Measurements from ENCODE around the gene DUSP21.
"Not testable (repeated sequence)": the region's sequence is repeated elsewhere in the genome, so short reads cannot be mapped to it uniquely, and the experiment has no call there.

Gene DUSP21

DNA sequence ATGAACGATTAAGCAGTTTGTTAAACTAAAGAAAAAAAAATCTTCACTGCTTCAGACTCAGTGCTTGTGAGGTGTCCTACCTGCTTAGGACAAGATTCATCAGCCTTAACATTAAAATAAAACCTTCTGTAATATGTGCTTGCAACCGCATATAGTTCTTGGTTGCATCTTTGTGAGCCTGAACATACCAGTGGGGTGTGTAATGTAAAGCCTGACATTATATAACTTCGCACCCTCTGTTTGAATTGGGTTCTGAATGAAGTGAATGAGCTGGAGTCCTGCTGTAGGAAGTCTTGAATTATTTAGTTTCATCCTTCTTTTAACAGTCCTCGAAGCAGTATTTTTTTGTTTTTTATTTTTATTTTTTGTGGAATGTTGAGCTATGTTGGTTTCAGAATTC is 32.3 kb downstream of the DUSP21 start:
- DNase-seq (ENCODE audit: low read depth in 2 of 2), result no peak

DNA sequence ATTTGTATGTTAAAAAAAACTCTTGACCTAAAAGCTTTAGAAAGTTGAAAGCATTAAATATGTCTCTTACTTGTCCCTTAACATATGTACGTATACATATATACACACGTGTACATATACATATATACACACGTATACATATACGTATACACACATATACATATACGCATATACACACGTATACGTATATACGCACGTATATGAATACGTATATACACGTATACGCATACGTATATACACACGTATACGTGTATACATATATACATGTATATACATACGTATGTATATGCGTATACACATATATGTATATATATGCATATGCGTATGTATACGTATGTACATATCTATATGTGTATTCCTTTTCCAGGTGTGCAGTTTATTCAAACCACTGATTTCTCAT is 32.9 kb downstream of the DUSP21 start:
- no peak for DNase-seq (ENCODE audit: low read depth in 2 of 2)

GRCh38 chrX:44878780-44879179 is 35.0 kb downstream of the DUSP21 start:
- DNase-seq (ENCODE audit: low read depth in 2 of 2), result no peak

GRCh38 chrX:44881549-44881948 is 37.7 kb downstream of the DUSP21 start:
- no peak for DNase-seq (ENCODE audit: low read depth in 2 of 2)

GRCh38 chrX:44882635-44883034 is 38.8 kb downstream of the DUSP21 start:
- DNase-seq (ENCODE audit: low read depth in 2 of 2), result no peak

- no peak for DNase-seq (ENCODE audit: low read depth in 2 of 2)
Measured at GRCh38 chrX:44884944-44885343, 41.1 kb downstream of the DUSP21 start.

- no peak for DNase-seq (ENCODE audit: low read depth in 2 of 2)
Measured at GRCh38 chrX:44889824-44890223, 46.0 kb downstream of the DUSP21 start.

GRCh38 chrX:44890247-44890646 is 46.4 kb downstream of the DUSP21 start:
- DNase-seq (ENCODE audit: low read depth in 2 of 2), result no peak

GRCh38 chrX:44890687-44891086 is 46.9 kb downstream of the DUSP21 start:
- not testable (repeated sequence) for DNase-seq (ENCODE audit: low read depth in 2 of 2)

- no peak for DNase-seq (ENCODE audit: low read depth in 2 of 2)
Measured at GRCh38 chrX:44891642-44892041, 47.8 kb downstream of the DUSP21 start.
